ENCODE data around the gene TMEM233. TPM values are rescaled to one million over a fixed set of nuclear protein-coding genes. Genes with fewer than 3 reads are reported as not detected.

Gene TMEM233
- total and polyA plus RNA-seq, 2 experiments from 2014 or later: not detected

DNA sequence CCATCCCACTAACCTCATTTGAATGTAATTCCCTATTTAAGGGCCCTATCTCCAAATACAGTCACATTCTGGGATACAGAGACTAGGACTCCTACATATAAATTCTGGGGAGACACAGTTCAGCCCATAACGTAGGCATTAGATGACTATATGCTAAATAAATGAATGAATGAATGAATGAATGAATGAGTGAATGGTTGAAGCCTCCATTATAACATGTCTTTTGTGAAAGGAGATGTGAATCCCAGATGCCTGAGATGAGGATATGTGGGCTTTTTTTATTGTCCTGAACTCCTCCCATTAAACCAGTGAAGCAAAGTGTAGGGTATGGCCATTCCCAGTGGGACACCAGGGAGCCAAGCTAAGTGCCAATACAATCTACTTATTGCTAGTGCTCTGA is 20.5 kb upstream of the TMEM233 start:
- H3K36me3 ChIP-seq (replicated peaks; ENCODE audit: insufficient read depth, low read depth): no peaks in the 10 kb centered on the region
- H3K9me2 ChIP-seq (replicated peaks; ENCODE audit: insufficient read depth): no peaks in the 10 kb centered on the region
- H3K4me3 ChIP-seq: no peak overlapping the region
- WGBS (ENCODE audit: low lambda C conversion rate, missing lambda C conversion rate): 79% methylated on average over 1 of the region's 1 CpG
- H3K9me3 ChIP-seq (ENCODE audit: low read depth): no peaks in the 10 kb centered on the region
- H3K27me3 ChIP-seq: no peaks in the 10 kb centered on the region
- DNase-seq (ENCODE audit: low spot score): no peak
- H3K79me2 ChIP-seq: no peaks in the 10 kb centered on the region
- H3K27ac ChIP-seq: no peak overlapping the region
- no peak overlapping the region for H3K4me2 ChIP-seq
- H3K4me1 ChIP-seq (ENCODE audit: insufficient read depth): no peaks in the 10 kb centered on the region
- H2AFZ ChIP-seq: no peak overlapping the region
- H4K20me1 ChIP-seq (ENCODE audit: insufficient read depth, poor library complexity, severe bottlenecking): no peaks in the 10 kb centered on the region
- TF ChIP-seq, protein P1, sequence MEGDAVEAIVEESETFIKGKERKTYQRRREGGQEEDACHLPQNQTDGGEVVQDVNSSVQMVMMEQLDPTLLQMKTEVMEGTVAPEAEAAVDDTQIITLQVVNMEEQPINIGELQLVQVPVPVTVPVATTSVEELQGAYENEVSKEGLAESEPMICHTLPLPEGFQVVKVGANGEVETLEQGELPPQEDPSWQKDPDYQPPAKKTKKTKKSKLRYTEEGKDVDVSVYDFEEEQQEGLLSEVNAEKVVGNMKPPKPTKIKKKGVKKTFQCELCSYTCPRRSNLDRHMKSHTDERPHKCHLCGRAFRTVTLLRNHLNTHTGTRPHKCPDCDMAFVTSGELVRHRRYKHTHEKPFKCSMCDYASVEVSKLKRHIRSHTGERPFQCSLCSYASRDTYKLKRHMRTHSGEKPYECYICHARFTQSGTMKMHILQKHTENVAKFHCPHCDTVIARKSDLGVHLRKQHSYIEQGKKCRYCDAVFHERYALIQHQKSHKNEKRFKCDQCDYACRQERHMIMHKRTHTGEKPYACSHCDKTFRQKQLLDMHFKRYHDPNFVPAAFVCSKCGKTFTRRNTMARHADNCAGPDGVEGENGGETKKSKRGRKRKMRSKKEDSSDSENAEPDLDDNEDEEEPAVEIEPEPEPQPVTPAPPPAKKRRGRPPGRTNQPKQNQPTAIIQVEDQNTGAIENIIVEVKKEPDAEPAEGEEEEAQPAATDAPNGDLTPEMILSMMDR (IDR thresholded peaks at IDR 0.05; ENCODE audit: poor library complexity): no peak
- TF ChIP-seq EZH2 (IDR thresholded peaks at IDR 0.05; ENCODE audit: borderline replicate concordance) (no peak), EZH2phosphoT487 (IDR thresholded peaks at IDR 0.05; ENCODE audit: low read depth, severe bottlenecking, unreplicated experiment) (no peak)

GRCh38 chr12:119574255-119574654 is 19.3 kb upstream of the TMEM233 start:
- no peak overlapping the region for H3K4me2 ChIP-seq
- DNase-seq (ENCODE audit: low spot score): no peak
- no peaks in the 10 kb centered on the region for H4K20me1 ChIP-seq (ENCODE audit: insufficient read depth, poor library complexity, severe bottlenecking)
- TF ChIP-seq, protein P1 (IDR thresholded peaks at IDR 0.05; ENCODE audit: poor library complexity): no peak
- TF ChIP-seq EZH2phosphoT487 (IDR thresholded peaks at IDR 0.05; ENCODE audit: low read depth, severe bottlenecking, unreplicated experiment): no peak
- no peaks in the 10 kb centered on the region for H3K9me2 ChIP-seq (replicated peaks; ENCODE audit: insufficient read depth)
- H3K79me2 ChIP-seq: no peaks in the 10 kb centered on the region
- no peak overlapping the region for H2AFZ ChIP-seq
- H3K9me3 ChIP-seq (ENCODE audit: low read depth): no peaks in the 10 kb centered on the region
- H3K36me3 ChIP-seq (replicated peaks; ENCODE audit: insufficient read depth, low read depth): no peaks in the 10 kb centered on the region
- H3K27me3 ChIP-seq: no peaks in the 10 kb centered on the region
- WGBS (ENCODE audit: low lambda C conversion rate, missing lambda C conversion rate): 93% methylated on average over 1 of the region's 1 CpG
- no peaks in the 10 kb centered on the region for H3K4me1 ChIP-seq (ENCODE audit: insufficient read depth)
- H3K27ac ChIP-seq: no peak overlapping the region
- H3K4me3 ChIP-seq: no peak overlapping the region

- H4K20me1 ChIP-seq (ENCODE audit: insufficient read depth, poor library complexity, severe bottlenecking): no peaks in the 10 kb centered on the region
- H3K27ac ChIP-seq: no peak overlapping the region
- no peaks in the 10 kb centered on the region for H3K27me3 ChIP-seq
- H3K36me3 ChIP-seq (replicated peaks; ENCODE audit: insufficient read depth, low read depth): no peaks in the 10 kb centered on the region
- H3K79me2 ChIP-seq: no peaks in the 10 kb centered on the region
- H3K4me2 ChIP-seq: no peak overlapping the region
- no peaks in the 10 kb centered on the region for H3K4me1 ChIP-seq (ENCODE audit: insufficient read depth)
- H3K9me3 ChIP-seq (ENCODE audit: low read depth): no peaks in the 10 kb centered on the region
- H2AFZ ChIP-seq: no peak overlapping the region
- WGBS (ENCODE audit: low lambda C conversion rate, missing lambda C conversion rate): 77% methylated on average over 8 of the region's 8 CpGs
- H3K4me3 ChIP-seq: no peak overlapping the region
- DNase-seq (ENCODE audit: low spot score): no peak
- H3K9me2 ChIP-seq (replicated peaks; ENCODE audit: insufficient read depth): no peaks in the 10 kb centered on the region
- no peak for TF ChIP-seq EZH2 (IDR thresholded peaks at IDR 0.05; ENCODE audit: borderline replicate concordance)
- no peak for TF ChIP-seq EZH2phosphoT487 (IDR thresholded peaks at IDR 0.05; ENCODE audit: low read depth, severe bottlenecking, unreplicated experiment)
- TF ChIP-seq, protein P1 (IDR thresholded peaks at IDR 0.05; ENCODE audit: poor library complexity): no peak
These were observed 17.3 kb upstream of the TMEM233 start for GRCh38 chr12:119576118-119576810.
